Measurements from ENCODE around the gene ARHGAP1. TPM values are rescaled to one million over a fixed set of nuclear protein-coding genes. Genes with fewer than 3 reads are reported as not detected.

Gene ARHGAP1
- total and polyA plus RNA-seq, 9 of the 15 experiments (the other 6 are each of a cell fraction or from before 2014, with no cell fraction given), result 3.6 to 30.4 (median 8.2) TPM

- Histone ChIP-seq H3K9me1 (ENCODE audit: control insufficient read depth, insufficient read depth, low read length) (peaks cover 2% of the 10 kb centered on the region), H3K4me1 (replicated peaks in 1 of 2; ENCODE audit: control insufficient read depth in 2 of 2, insufficient read depth in 2 of 2, low read length in 2 of 2) (peaks cover 0 to 4% of the 10 kb centered on the region in 2 experiments; a peak in 2 of 5 replicates), H3K4me3 (no peak overlapping the region), H4K20me1 (replicated peaks; ENCODE audit: control insufficient read depth, insufficient read depth, low read length) (no peaks in the 10 kb centered on the region), H3K79me2 (ENCODE audit: control insufficient read depth, insufficient read depth, low read length) (no peaks in the 10 kb centered on the region), H3K4me2 (ENCODE audit: insufficient read depth, low read length) (no peak overlapping the region), H3K27ac (ENCODE audit: extremely low read depth, low read depth, low read length) (no peak overlapping the region), H3K36me3 (ENCODE audit: control insufficient read depth, insufficient read depth, low read length) (peaks cover 44% of the 10 kb centered on the region; the same call in 2 of the 3 replicates), H3K9ac (ENCODE audit: insufficient read depth in 1 of 2, low read depth in 2 of 2, low read length in 2 of 2) (no peak overlapping the region), H3K9me3 (replicated peaks; ENCODE audit: control insufficient read depth, insufficient read depth, low read depth, low read length) (no peaks in the 10 kb centered on the region), H2AFZ (ENCODE audit: low read depth, low read length) (no peak overlapping the region), H3K27me3 (ENCODE audit: control insufficient read depth in 2 of 2, insufficient read depth in 2 of 2, low read length in 2 of 2) (no peaks in the 10 kb centered on the region)
- ATAC-seq (no peak), FAIRE-seq (no peak), DNase-seq (ENCODE audit: extremely low read depth in 1 of 4, low spot score in 3 of 4) (no peak)
- 87% methylated on average over 17 of the region's 26 CpGs for WGBS (ENCODE audit: insufficient coverage, low coverage, missing lambda C conversion rate)
- in situ Hi-C loops (cut with MboI), result no loop called here
- ChIA-PET POLR2A (interaction anchor here (0.6 kb wide), 1 partner anchor 61 kb away, joined by 3 read pairs; no protein-coding TSS in a partner anchor), CTCF (ENCODE audit: low intra/inter-chr PET ratio) (no interaction called here)
- intact Hi-C loops (cut with micrococcal nuclease), result no loop called here
- no TSS peak for BruUV-seq (replicated peaks)
- TF ChIP-seq DDX20 (tag; IDR thresholded peaks at IDR 0.05; ENCODE audit: low read depth) (no peak), ZKSCAN3 (CRISPR knock-in tag; IDR thresholded peaks at IDR 0.05) (no peak), CHD2 (IDR thresholded peaks at IDR 0.05; ENCODE audit: low read depth, low read length) (no peak), LARP7 (IDR thresholded peaks at IDR 0.05) (no peak), ZNF76 (CRISPR knock-in tag; IDR thresholded peaks at IDR 0.05; ENCODE audit: borderline replicate concordance) (no peak), CBX3 (IDR thresholded peaks at IDR 0.05; ENCODE audit: borderline replicate concordance in 1 of 2, low read length in 2 of 2) (no peak), TARDBP (IDR thresholded peaks at IDR 0.05) (no peak), JUND (IDR thresholded peaks at IDR 0.05; ENCODE audit: borderline replicate concordance, low read depth, low read length) (no peak), JUND (tag; IDR thresholded peaks at IDR 0.05; ENCODE audit: borderline replicate concordance, low read depth, low read length) (no peak), ZNF408 (CRISPR knock-in tag; IDR thresholded peaks at IDR 0.05; ENCODE audit: low read depth) (no peak), HNRNPUL1 (IDR thresholded peaks at IDR 0.05; ENCODE audit: low read length) (no peak), ZNF165 (CRISPR knock-in tag; IDR thresholded peaks at IDR 0.05; ENCODE audit: borderline replicate concordance) (no peak), U2AF2 (optimal IDR thresholded peaks at IDR 0.05; ENCODE audit: low read depth, low read length) (no peak)
- TF ChIP-seq, protein P1, sequence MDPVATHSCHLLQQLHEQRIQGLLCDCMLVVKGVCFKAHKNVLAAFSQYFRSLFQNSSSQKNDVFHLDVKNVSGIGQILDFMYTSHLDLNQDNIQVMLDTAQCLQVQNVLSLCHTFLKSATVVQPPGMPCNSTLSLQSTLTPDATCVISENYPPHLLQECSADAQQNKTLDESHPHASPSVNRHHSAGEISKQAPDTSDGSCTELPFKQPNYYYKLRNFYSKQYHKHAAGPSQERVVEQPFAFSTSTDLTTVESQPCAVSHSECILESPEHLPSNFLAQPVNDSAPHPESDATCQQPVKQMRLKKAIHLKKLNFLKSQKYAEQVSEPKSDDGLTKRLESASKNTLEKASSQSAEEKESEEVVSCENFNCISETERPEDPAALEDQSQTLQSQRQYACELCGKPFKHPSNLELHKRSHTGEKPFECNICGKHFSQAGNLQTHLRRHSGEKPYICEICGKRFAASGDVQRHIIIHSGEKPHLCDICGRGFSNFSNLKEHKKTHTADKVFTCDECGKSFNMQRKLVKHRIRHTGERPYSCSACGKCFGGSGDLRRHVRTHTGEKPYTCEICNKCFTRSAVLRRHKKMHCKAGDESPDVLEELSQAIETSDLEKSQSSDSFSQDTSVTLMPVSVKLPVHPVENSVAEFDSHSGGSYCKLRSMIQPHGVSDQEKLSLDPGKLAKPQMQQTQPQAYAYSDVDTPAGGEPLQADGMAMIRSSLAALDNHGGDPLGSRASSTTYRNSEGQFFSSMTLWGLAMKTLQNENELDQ (CRISPR knock-in tag; IDR thresholded peaks at IDR 0.05; ENCODE audit: borderline replicate concordance), result no peak
- TF ChIP-seq, protein P2, sequence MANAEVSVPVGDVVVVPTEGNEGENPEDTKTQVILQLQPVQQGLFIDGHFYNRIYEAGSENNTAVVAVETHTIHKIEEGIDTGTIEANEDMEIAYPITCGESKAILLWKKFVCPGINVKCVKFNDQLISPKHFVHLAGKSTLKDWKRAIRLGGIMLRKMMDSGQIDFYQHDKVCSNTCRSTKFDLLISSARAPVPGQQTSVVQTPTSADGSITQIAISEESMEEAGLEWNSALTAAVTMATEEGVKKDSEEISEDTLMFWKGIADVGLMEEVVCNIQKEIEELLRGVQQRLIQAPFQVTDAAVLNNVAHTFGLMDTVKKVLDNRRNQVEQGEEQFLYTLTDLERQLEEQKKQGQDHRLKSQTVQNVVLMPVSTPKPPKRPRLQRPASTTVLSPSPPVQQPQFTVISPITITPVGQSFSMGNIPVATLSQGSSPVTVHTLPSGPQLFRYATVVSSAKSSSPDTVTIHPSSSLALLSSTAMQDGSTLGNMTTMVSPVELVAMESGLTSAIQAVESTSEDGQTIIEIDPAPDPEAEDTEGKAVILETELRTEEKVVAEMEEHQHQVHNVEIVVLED (CRISPR knock-in tag; IDR thresholded peaks at IDR 0.05), result no peak
These were observed 20.9 kb downstream of the ARHGAP1 start for GRCh38 chr11:46679241-46680163.
